Measurements from ENCODE around the gene LRMDA. TPM values are rescaled to one million over a fixed set of nuclear protein-coding genes. Genes with fewer than 3 reads are reported as not detected.

Gene LRMDA
- total RNA-seq, 6 donors from 2014 or later, result 12.8 to 185 (median 18.1) TPM

DNA sequence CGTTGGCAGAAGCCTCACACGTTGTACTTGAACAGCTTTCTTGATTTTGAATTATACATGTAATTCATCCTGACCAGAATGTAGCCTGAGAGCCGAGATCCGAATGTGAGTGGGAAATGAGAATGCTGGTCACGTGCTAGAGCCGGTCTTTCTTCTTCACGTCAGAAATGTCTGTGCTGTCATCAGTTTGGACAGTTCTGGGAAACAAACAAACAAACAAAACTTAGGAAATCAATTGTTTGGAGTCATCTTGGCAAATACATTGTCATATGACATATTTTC lies 729.8 kb downstream of the LRMDA start:
- Histone ChIP-seq H3K27me3 (no peaks in the 10 kb centered on the region), H3K36me3 (no peaks in the 10 kb centered on the region), H3K27ac (no peak overlapping the region), H3K4me1 (no peaks in the 10 kb centered on the region), H3K9me3 (no peaks in the 10 kb centered on the region), H3K4me3 (no peak overlapping the region)
- 79 to 82% methylated on average over 7 of the region's 7 CpGs for WGBS, 2 donors
- ATAC-seq (ENCODE audit: low FRiP score in 2 of 2), result no peak
- TF ChIP-seq, protein P1, sequence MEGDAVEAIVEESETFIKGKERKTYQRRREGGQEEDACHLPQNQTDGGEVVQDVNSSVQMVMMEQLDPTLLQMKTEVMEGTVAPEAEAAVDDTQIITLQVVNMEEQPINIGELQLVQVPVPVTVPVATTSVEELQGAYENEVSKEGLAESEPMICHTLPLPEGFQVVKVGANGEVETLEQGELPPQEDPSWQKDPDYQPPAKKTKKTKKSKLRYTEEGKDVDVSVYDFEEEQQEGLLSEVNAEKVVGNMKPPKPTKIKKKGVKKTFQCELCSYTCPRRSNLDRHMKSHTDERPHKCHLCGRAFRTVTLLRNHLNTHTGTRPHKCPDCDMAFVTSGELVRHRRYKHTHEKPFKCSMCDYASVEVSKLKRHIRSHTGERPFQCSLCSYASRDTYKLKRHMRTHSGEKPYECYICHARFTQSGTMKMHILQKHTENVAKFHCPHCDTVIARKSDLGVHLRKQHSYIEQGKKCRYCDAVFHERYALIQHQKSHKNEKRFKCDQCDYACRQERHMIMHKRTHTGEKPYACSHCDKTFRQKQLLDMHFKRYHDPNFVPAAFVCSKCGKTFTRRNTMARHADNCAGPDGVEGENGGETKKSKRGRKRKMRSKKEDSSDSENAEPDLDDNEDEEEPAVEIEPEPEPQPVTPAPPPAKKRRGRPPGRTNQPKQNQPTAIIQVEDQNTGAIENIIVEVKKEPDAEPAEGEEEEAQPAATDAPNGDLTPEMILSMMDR (IDR thresholded peaks at IDR 0.05), result no peak
- TF ChIP-seq EP300 (IDR thresholded peaks at IDR 0.05), result no peak
- TF ChIP-seq POLR2AphosphoS5 (IDR thresholded peaks at IDR 0.05), result no peak
- TF ChIP-seq POLR2A (IDR thresholded peaks at IDR 0.05), result no peak
- DNase-seq, result no peak

DNA sequence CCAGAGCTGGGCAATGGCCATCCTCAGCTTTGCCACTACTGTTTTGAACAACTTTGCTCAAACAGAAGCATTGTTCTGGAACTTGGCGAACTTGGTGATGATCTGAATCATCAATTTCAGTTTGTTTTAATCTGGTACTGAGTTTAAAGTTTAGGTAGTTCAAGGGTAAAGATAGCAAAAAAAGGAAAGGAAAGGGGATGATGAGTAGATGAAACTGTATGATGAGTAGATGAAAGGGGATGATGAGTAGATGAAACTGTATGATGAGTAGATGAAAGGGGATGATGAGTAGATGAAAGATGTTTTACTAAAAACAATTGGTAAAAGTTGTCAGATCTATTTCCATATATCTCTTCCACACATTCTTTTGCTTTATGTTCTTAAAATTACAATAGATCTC lies 737.0 kb downstream of the LRMDA start:
- TF ChIP-seq POLR2A (IDR thresholded peaks at IDR 0.05) (no peak), EP300 (IDR thresholded peaks at IDR 0.05) (no peak), POLR2AphosphoS5 (IDR thresholded peaks at IDR 0.05) (no peak)
- TF ChIP-seq, protein P1 (IDR thresholded peaks at IDR 0.05), result no peak
- Histone ChIP-seq H3K9me3 (no peaks in the 10 kb centered on the region), H3K27me3 (no peaks in the 10 kb centered on the region), H3K4me3 (no peak overlapping the region), H3K4me1 (no peaks in the 10 kb centered on the region), H3K36me3 (no peaks in the 10 kb centered on the region), H3K27ac (no peak overlapping the region)
- 96% methylated on average over 1 of the region's 1 CpG for WGBS, 2 donors
- DNase-seq (no peak), ATAC-seq (ENCODE audit: low FRiP score in 2 of 2) (no peak)

DNA sequence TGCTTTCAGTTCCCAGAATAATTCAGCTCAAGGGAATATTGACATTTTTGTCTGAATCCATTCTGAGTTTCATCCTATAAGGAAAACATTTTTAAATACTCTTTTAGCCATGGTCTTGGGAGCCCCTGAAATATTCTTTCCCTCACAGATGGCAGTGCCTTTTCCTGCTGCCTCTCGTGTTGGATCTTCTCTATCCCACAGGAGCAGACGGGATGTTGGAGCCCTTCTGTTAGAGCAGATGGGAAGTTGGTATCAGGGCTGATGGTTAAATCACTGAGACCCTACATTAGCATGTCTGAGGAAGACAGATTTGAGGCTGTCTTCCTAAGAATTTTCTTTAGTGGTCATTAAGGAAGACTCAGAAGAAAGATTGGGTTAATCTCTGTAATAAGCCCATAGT lies 737.8 kb downstream of the LRMDA start:
- TF ChIP-seq POLR2AphosphoS5 (IDR thresholded peaks at IDR 0.05) (no peak), POLR2A (IDR thresholded peaks at IDR 0.05) (no peak), EP300 (IDR thresholded peaks at IDR 0.05) (no peak)
- TF ChIP-seq, protein P1 (IDR thresholded peaks at IDR 0.05), result no peak
- WGBS, 2 donors, result 86 to 90% methylated on average over 2 of the region's 2 CpGs

DNA sequence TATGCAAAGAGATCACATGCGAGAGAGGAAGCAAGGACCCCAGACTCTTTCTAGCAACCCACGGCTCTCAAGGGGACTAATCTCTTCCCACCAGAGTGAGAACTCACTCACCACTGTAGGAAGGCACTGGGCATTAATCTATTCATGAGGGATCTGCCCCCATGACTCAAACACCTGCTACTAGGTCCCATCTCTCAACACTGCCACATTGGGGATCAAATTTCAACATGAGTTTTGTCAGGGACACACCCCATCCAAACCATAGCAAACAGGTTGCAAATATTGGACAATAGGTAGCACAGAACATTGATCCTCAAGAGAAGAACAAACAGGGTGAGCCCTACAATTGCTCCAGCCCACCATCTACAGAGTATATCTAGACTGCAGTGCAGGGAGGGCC lies 740.6 kb downstream of the LRMDA start:
- Histone ChIP-seq H3K4me1 (no peaks in the 10 kb centered on the region), H3K4me3 (no peak overlapping the region), H3K27ac (no peak overlapping the region), H3K27me3 (no peaks in the 10 kb centered on the region), H3K36me3 (no peaks in the 10 kb centered on the region), H3K9me3 (no peaks in the 10 kb centered on the region)
- DNase-seq (no peak), ATAC-seq (ENCODE audit: low FRiP score in 2 of 2) (no peak)
- TF ChIP-seq, protein P1 (IDR thresholded peaks at IDR 0.05), result no peak
- no peak for TF ChIP-seq POLR2AphosphoS5 (IDR thresholded peaks at IDR 0.05)
- TF ChIP-seq POLR2A (IDR thresholded peaks at IDR 0.05), result no peak
- no peak for TF ChIP-seq EP300 (IDR thresholded peaks at IDR 0.05)
- 89 to 96% methylated on average over 2 of the region's 2 CpGs for WGBS, 2 donors

More for the DNA sequence above, 737.8 kb downstream of the LRMDA start:
- H3K4me1 ChIP-seq, result no peaks in the 10 kb centered on the region
- no peak overlapping the region for H3K4me3 ChIP-seq
- H3K27me3 ChIP-seq, result no peaks in the 10 kb centered on the region
- H3K27ac ChIP-seq, result no peak overlapping the region
- DNase-seq (no peak), ATAC-seq (ENCODE audit: low FRiP score in 2 of 2) (no peak)
- H3K36me3 ChIP-seq, result no peaks in the 10 kb centered on the region
- no peaks in the 10 kb centered on the region for H3K9me3 ChIP-seq

GRCh38 chr10:76175533-76176165 lies 744.2 kb downstream of the LRMDA start:
- Histone ChIP-seq H3K4me1 (peaks cover 0 to 5% (median 2%) of the 10 kb centered on the region in 4 donors), H3K4me3 (no peak overlapping the region), H3K9me3 (no peaks in the 10 kb centered on the region), H3K27ac (no peak overlapping the region), H3K36me3 (no peaks in the 10 kb centered on the region), H3K27me3 (no peaks in the 10 kb centered on the region)
- ATAC-seq (ENCODE audit: low FRiP score in 2 of 2) (peak in 1 of 2 donors; percentile 27), DNase-seq (peak in 1 of 2 donors; percentile 12)
- TF ChIP-seq POLR2A (IDR thresholded peaks at IDR 0.05) (no peak), EP300 (IDR thresholded peaks at IDR 0.05) (no peak)
- TF ChIP-seq, protein P1 (IDR thresholded peaks at IDR 0.05), result no peak
- 93 to 97% methylated on average over 8 to 9 of the region's 9 CpGs for WGBS, 2 donors
